ENCODE results near the gene KIRREL1. TPM values are rescaled to one million over a fixed set of nuclear protein-coding genes. Genes with fewer than 3 reads are reported as not detected.
A peak's percentile ranks its signal among the peaks of the same experiment; 100 is the strongest.

Gene KIRREL1
- total RNA-seq, 2 experiments from 2014 or later, result not detected

GRCh38 chr1:158103861-158104522 is 110.5 kb downstream of the KIRREL1 start:
- H3K4me1 Mint-ChIP-seq, result peaks cover 5% of the 10 kb centered on the region
- H3K27ac Mint-ChIP-seq, result no peak overlapping the region
- no peak overlapping the region for H3K4me3 Mint-ChIP-seq
- DNase-seq, result no peak
- no peaks in the 10 kb centered on the region for H3K9me3 Mint-ChIP-seq
- H3K36me3 Mint-ChIP-seq (ENCODE audit: low read depth), result no peaks in the 10 kb centered on the region
- ChIA-PET CTCF (interaction anchor here (1.3 kb wide), 1 partner anchor 20 kb away, joined by 3 read pairs; no protein-coding TSS in a partner anchor), POLR2A (no interaction called here)
- H3K27me3 Mint-ChIP-seq, result peaks cover 12% of the 10 kb centered on the region

GRCh38 chr1:158104891-158105290 is 111.4 kb downstream of the KIRREL1 start:
- ChIA-PET POLR2A (no interaction called here), CTCF (interaction anchor here (0.5 kb wide), 1 partner anchor 81 kb away, joined by 3 read pairs; no protein-coding TSS in a partner anchor)
- no peak overlapping the region for H3K4me3 Mint-ChIP-seq
- H3K27ac Mint-ChIP-seq, result no peak overlapping the region
- peaks cover 5% of the 10 kb centered on the region for H3K4me1 Mint-ChIP-seq
- H3K9me3 Mint-ChIP-seq, result no peaks in the 10 kb centered on the region
- no peaks in the 10 kb centered on the region for H3K36me3 Mint-ChIP-seq (ENCODE audit: low read depth)
- peaks cover 12% of the 10 kb centered on the region for H3K27me3 Mint-ChIP-seq
- DNase-seq, result no peak

GRCh38 chr1:158105352-158106095 is 112.1 kb downstream of the KIRREL1 start:
- peaks cover 5% of the 10 kb centered on the region for H3K4me1 Mint-ChIP-seq

GRCh38 chr1:158107916-158108315 is 114.5 kb downstream of the KIRREL1 start:
- POLR2A ChIA-PET, result no interaction called here
- CTCF ChIA-PET, result interaction anchor here (1.3 to 2.1 kb wide), 3 partner anchors 10 to 14 kb away, joined by 3 to 5 read pairs (median 4); no protein-coding TSS in a partner anchor
- no peak overlapping the region for H3K27ac Mint-ChIP-seq

More at GRCh38 chr1:158105352-158106095, 112.1 kb downstream of the KIRREL1 start:
- H3K9me3 Mint-ChIP-seq, result no peaks in the 10 kb centered on the region
- H3K27ac Mint-ChIP-seq, result no peak overlapping the region
- H3K4me3 Mint-ChIP-seq, result no peak overlapping the region
- no peak for DNase-seq
- POLR2A ChIA-PET, result no interaction called here
- H3K27me3 Mint-ChIP-seq, result peaks cover 12% of the 10 kb centered on the region
- CTCF ChIA-PET, result interaction anchor here (0.5 to 0.9 kb wide), 2 partner anchors 10 to 81 kb away, joined by 3 read pairs; no protein-coding TSS in a partner anchor
- no peaks in the 10 kb centered on the region for H3K36me3 Mint-ChIP-seq (ENCODE audit: low read depth)

GRCh38 chr1:158112994-158113758 is 119.7 kb downstream of the KIRREL1 start:
- H3K4me3 Mint-ChIP-seq, result peak overlapping the region; percentile 17
- H3K27me3 Mint-ChIP-seq, result peaks cover 39% of the 10 kb centered on the region
- peaks cover 12% of the 10 kb centered on the region for H3K4me1 Mint-ChIP-seq
- peak; percentile 16 for DNase-seq
- POLR2A ChIA-PET, result no interaction called here
- CTCF ChIA-PET, result interaction anchor here (1.3 kb wide), 1 partner anchor 149 kb away, joined by 4 read pairs; no protein-coding TSS in a partner anchor
- H3K36me3 Mint-ChIP-seq (ENCODE audit: low read depth), result no peaks in the 10 kb centered on the region
- no peaks in the 10 kb centered on the region for H3K9me3 Mint-ChIP-seq
- H3K27ac Mint-ChIP-seq, result no peak overlapping the region

More at GRCh38 chr1:158107916-158108315, 114.5 kb downstream of the KIRREL1 start:
- Mint-ChIP-seq H3K9me3 (no peaks in the 10 kb centered on the region), H3K4me1 (peaks cover 1% of the 10 kb centered on the region), H3K27me3 (peaks cover 28% of the 10 kb centered on the region), H3K36me3 (ENCODE audit: low read depth) (no peaks in the 10 kb centered on the region), H3K4me3 (no peak overlapping the region)
- no peak for DNase-seq

GRCh38 chr1:158113759-158114127 is 120.3 kb downstream of the KIRREL1 start:
- H3K4me3 Mint-ChIP-seq, result peak overlapping the region; percentile 62
- ChIA-PET CTCF (interaction anchor here (1.3 kb wide), 1 partner anchor 150 kb away, joined by 4 read pairs; no protein-coding TSS in a partner anchor), POLR2A (no interaction called here)
- peaks cover 12% of the 10 kb centered on the region for H3K4me1 Mint-ChIP-seq
- no peaks in the 10 kb centered on the region for H3K36me3 Mint-ChIP-seq (ENCODE audit: low read depth)
- no peak for DNase-seq
- H3K27ac Mint-ChIP-seq, result no peak overlapping the region
- H3K27me3 Mint-ChIP-seq, result peaks cover 44% of the 10 kb centered on the region
- H3K9me3 Mint-ChIP-seq, result no peaks in the 10 kb centered on the region

- Mint-ChIP-seq H3K27ac (no peak overlapping the region), H3K9me3 (no peaks in the 10 kb centered on the region), H3K4me3 (no peak overlapping the region), H3K36me3 (ENCODE audit: low read depth) (no peaks in the 10 kb centered on the region), H3K4me1 (peaks cover 12% of the 10 kb centered on the region), H3K27me3 (peaks cover 54% of the 10 kb centered on the region)
- CTCF ChIA-PET, result no interaction called here
- POLR2A ChIA-PET, result no interaction called here
- no peak for DNase-seq
Observed at GRCh38 chr1:158115126-158115525, 121.7 kb downstream of the KIRREL1 start.

- Mint-ChIP-seq H3K36me3 (ENCODE audit: low read depth) (no peaks in the 10 kb centered on the region), H3K9me3 (no peaks in the 10 kb centered on the region), H3K4me1 (peaks cover 12% of the 10 kb centered on the region), H3K27ac (no peak overlapping the region), H3K4me3 (no peak overlapping the region), H3K27me3 (peaks cover 59% of the 10 kb centered on the region)
- no peak for DNase-seq
- CTCF ChIA-PET, result interaction anchor here (0.7 to 2.3 kb wide), 7 partner anchors 8 to 960 kb away, joined by 3 to 8 read pairs (median 4); partner anchors contain the start of gene AIM2
- POLR2A ChIA-PET, result no interaction called here
Observed at GRCh38 chr1:158116311-158117167, 123.1 kb downstream of the KIRREL1 start.

GRCh38 chr1:158117854-158118704 is 124.6 kb downstream of the KIRREL1 start:
- ChIA-PET CTCF (interaction anchor here (0.5 to 2.3 kb wide), 7 partner anchors 11 to 958 kb away, joined by 3 to 8 read pairs (median 4); partner anchors contain the start of genes AIM2 and KIRREL1), POLR2A (no interaction called here)
- Mint-ChIP-seq H3K4me1 (peaks cover 9% of the 10 kb centered on the region), H3K4me3 (no peak overlapping the region), H3K27me3 (peaks cover 47% of the 10 kb centered on the region), H3K27ac (no peak overlapping the region), H3K9me3 (no peaks in the 10 kb centered on the region), H3K36me3 (ENCODE audit: low read depth) (no peaks in the 10 kb centered on the region)
- peak; percentile 44 for DNase-seq

GRCh38 chr1:158118713-158119402 is 125.4 kb downstream of the KIRREL1 start:
- no peaks in the 10 kb centered on the region for H3K9me3 Mint-ChIP-seq
- no peak overlapping the region for H3K4me3 Mint-ChIP-seq
- POLR2A ChIA-PET, result interaction anchor here (0.6 kb wide), 1 partner anchor 925 kb away, joined by 3 read pairs; no protein-coding TSS in a partner anchor
- H3K4me1 Mint-ChIP-seq, result peaks cover 7% of the 10 kb centered on the region
- no peaks in the 10 kb centered on the region for H3K36me3 Mint-ChIP-seq (ENCODE audit: low read depth)
- H3K27ac Mint-ChIP-seq, result no peak overlapping the region
- CTCF ChIA-PET, result interaction anchor here (0.5 to 1.8 kb wide), 4 partner anchors 17 to 125 kb away, joined by 3 to 6 read pairs (median 4); partner anchors contain the start of gene KIRREL1
- no peak for DNase-seq
- peaks cover 46% of the 10 kb centered on the region for H3K27me3 Mint-ChIP-seq
